Gastrocnemius medialis (tissue), 4 donors: ENCODE measurements around the gene MAS1L. TPM values are rescaled to one million over a fixed set of nuclear protein-coding genes. Genes with fewer than 3 reads are reported as not detected.

Experiments
- ATAC-seq, 2 donors: fragments of 150-250 bp; one replicate each; pipeline ENCODE4 v1.9.1; 2016
- DNase-seq, 2 donors: peaks; one replicate each; pipeline ENCODE4 v3.0.0-alpha.2; 2019
- H3K27ac ChIP-seq, 4 donors: fragments of 200-600 bp; sonication (generic); 1 replicate in 1 of 4; 2 replicates in 3 of 4; pipeline ENCODE4 v1.5.1; 2016 to 2018; ENCODE audit warnings: mild to moderate bottlenecking in 2 of 4, moderate library complexity in 1 of 4
- H3K27me3 ChIP-seq, 3 donors: fragments of 200-600 bp; sonication (generic) in 2 of 3; 1 replicate in 1 of 3; 2 replicates in 2 of 3; pipeline versions ENCODE4 v1.5.1 to v1.6.0; 2016 to 2019; ENCODE audit warnings: mild to moderate bottlenecking in 1 of 3, moderate library complexity in 1 of 3
- H3K36me3 ChIP-seq, 2 donors: fragments of 200-600 bp; sonication (generic) in 1 of 2; one replicate each; pipeline ENCODE4 v1.5.1; 2017 to 2018
- H3K4me1 ChIP-seq, 2 donors: fragments of 200-600 bp; sonication (generic) in 1 of 2; one replicate each; pipeline ENCODE4 v1.5.1; 2016 to 2017; ENCODE audit warnings: mild to moderate bottlenecking in 2 of 2
- H3K4me3 ChIP-seq, 4 donors: fragments of 200-600 bp; sonication (generic) in 3 of 4; 1 replicate in 1 of 4; 2 replicates in 3 of 4; pipeline ENCODE4 v1.5.1; 2016 to 2019; ENCODE audit warnings: mild to moderate bottlenecking in 2 of 4
- H3K9me3 ChIP-seq, 3 donors: fragments of 200-600 bp; sonication (generic) in 2 of 3; 1 replicate in 1 of 3; 2 replicates in 2 of 3; pipeline ENCODE4 v1.5.1; 2016 to 2019
- POLR2A ChIP-seq, 2 donors: fragments of 450-650 bp; IDR thresholded peaks; one replicate each; pipeline ENCODE4 v1.6.1; 2017; ENCODE audit warnings: antibody characterized with exemption in 2 of 2, mild to moderate bottlenecking in 2 of 2, moderate library complexity in 2 of 2
- in situ Hi-C, 4 donors: fragments of 200-750 bp; cut with MboI; loops; one replicate each; pipeline versions ENCODE4 v1.15.0 to v1.8.0; 2017; ENCODE audit warnings: low sequenced_read_pairs in 4 of 4
- intact Hi-C: fragments of 100-400 bp; cut with DNase I; formaldehyde crosslinking; loops from one replicate; pipeline ENCODE4 v1.15.1; 2023; ENCODE audit warnings: low total_unique reads
- total RNA-seq, 4 donors: library from RNA; depleted of rRNA; stranded (reverse); fragments of >200 nt; gene quantifications; one replicate each; pipeline versions ENCODE4 v1.1.0 to v1.2.3, GENCODE V29; 2016
- TF ChIP-seq, protein P1 (sequence below), 5 experiments: fragments of 450-650 bp in 3 of 5; fragments of 200-600 bp in 2 of 5; sonication (generic) in 2 of 5; IDR thresholded peaks in 4 of 5; conservative IDR thresholded peaks in 1 of 5; 1 replicate in 4 of 5; 2 replicates in 1 of 5; pipeline ENCODE4 v1.5.1; 2016 to 2019; ENCODE audit warnings: antibody characterized with exemption in 5 of 5, mild to moderate bottlenecking in 3 of 5, moderate library complexity in 3 of 5

Gene MAS1L
- total RNA-seq, 4 donors from 2014 or later, result not detected

- ATAC-seq, result no peak
- in situ Hi-C loops (no loop called here), intact Hi-C loops (no loop called here)
- Histone ChIP-seq H3K9me3 (no peaks in the 10 kb centered on the region), H3K36me3 (no peaks in the 10 kb centered on the region), H3K27me3 (no peaks in the 10 kb centered on the region), H3K4me1 (no peaks in the 10 kb centered on the region), H3K4me3 (no peak overlapping the region), H3K27ac (no peak overlapping the region)
- no peak for TF ChIP-seq POLR2A (IDR thresholded peaks at IDR 0.05)
- TF ChIP-seq, protein P1, sequence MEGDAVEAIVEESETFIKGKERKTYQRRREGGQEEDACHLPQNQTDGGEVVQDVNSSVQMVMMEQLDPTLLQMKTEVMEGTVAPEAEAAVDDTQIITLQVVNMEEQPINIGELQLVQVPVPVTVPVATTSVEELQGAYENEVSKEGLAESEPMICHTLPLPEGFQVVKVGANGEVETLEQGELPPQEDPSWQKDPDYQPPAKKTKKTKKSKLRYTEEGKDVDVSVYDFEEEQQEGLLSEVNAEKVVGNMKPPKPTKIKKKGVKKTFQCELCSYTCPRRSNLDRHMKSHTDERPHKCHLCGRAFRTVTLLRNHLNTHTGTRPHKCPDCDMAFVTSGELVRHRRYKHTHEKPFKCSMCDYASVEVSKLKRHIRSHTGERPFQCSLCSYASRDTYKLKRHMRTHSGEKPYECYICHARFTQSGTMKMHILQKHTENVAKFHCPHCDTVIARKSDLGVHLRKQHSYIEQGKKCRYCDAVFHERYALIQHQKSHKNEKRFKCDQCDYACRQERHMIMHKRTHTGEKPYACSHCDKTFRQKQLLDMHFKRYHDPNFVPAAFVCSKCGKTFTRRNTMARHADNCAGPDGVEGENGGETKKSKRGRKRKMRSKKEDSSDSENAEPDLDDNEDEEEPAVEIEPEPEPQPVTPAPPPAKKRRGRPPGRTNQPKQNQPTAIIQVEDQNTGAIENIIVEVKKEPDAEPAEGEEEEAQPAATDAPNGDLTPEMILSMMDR (IDR thresholded peaks at IDR 0.05 in 4 of 5, conservative IDR thresholded peaks at IDR 0.05 in 1 of 5), result no peak
- no peak for DNase-seq
Measured at GRCh38 chr6:29486577-29486976, 1.2 kb downstream of the MAS1L start.

- intact Hi-C loops, result no loop called here
- ATAC-seq (no peak), DNase-seq (no peak)
- Histone ChIP-seq H3K4me1 (no peaks in the 10 kb centered on the region), H3K9me3 (no peaks in the 10 kb centered on the region), H3K27ac (no peak overlapping the region), H3K4me3 (no peak overlapping the region), H3K36me3 (no peaks in the 10 kb centered on the region), H3K27me3 (no peaks in the 10 kb centered on the region)
- in situ Hi-C loops, result no loop called here
- no peak for TF ChIP-seq POLR2A (IDR thresholded peaks at IDR 0.05)
Measured at GRCh38 chr6:29483735-29484134, 4.0 kb downstream of the MAS1L start.

DNA sequence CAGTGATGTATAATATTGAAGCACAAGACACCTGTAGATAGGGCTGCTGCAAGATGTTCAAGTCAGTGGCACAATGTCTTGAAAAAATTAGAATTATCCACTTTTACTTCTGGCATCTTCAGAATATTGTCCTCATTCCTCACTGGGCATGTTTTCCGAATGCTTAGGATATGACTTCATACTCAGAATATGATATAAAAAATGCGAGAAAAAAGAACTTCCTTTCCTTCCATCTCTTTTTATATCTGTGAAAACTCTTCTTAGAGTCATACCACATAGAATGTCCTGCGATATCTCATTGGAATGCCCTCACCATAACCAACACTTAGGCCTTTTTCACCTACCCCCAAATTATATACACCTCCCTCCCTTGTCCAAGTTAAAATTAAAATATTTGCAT is 4.6 kb downstream of the MAS1L start:
- in situ Hi-C loops (no loop called here), intact Hi-C loops (no loop called here)
- ATAC-seq, result no peak
- Histone ChIP-seq H3K4me3 (no peak overlapping the region), H3K27ac (no peak overlapping the region), H3K9me3 (no peaks in the 10 kb centered on the region), H3K27me3 (no peaks in the 10 kb centered on the region), H3K4me1 (no peaks in the 10 kb centered on the region), H3K36me3 (no peaks in the 10 kb centered on the region)
- no peak for TF ChIP-seq POLR2A (IDR thresholded peaks at IDR 0.05)
- no peak for DNase-seq

- TF ChIP-seq, protein P1 (IDR thresholded peaks at IDR 0.05 in 4 of 5, conservative IDR thresholded peaks at IDR 0.05 in 1 of 5), result no peak
- no peak for TF ChIP-seq POLR2A (IDR thresholded peaks at IDR 0.05)
- no peaks in the 10 kb centered on the region for H3K9me3 ChIP-seq
- no peak overlapping the region for H3K27ac ChIP-seq
- no peak overlapping the region for H3K4me3 ChIP-seq
- no peaks in the 10 kb centered on the region for H3K27me3 ChIP-seq
- intact Hi-C loops, result no loop called here
- H3K36me3 ChIP-seq, result no peaks in the 10 kb centered on the region
- DNase-seq, result no peak
- in situ Hi-C loops, result no loop called here
- no peaks in the 10 kb centered on the region for H3K4me1 ChIP-seq
- no peak for ATAC-seq
Measured at GRCh38 chr6:29479560-29479959, 8.2 kb downstream of the MAS1L start.

- Histone ChIP-seq H3K4me1 (no peaks in the 10 kb centered on the region), H3K36me3 (no peaks in the 10 kb centered on the region), H3K27me3 (no peaks in the 10 kb centered on the region), H3K4me3 (no peak overlapping the region), H3K27ac (no peak overlapping the region), H3K9me3 (no peaks in the 10 kb centered on the region)
- in situ Hi-C loops, result no loop called here
- TF ChIP-seq, protein P1 (IDR thresholded peaks at IDR 0.05 in 4 of 5, conservative IDR thresholded peaks at IDR 0.05 in 1 of 5), result no peak
- TF ChIP-seq POLR2A (IDR thresholded peaks at IDR 0.05), result no peak
- ATAC-seq, result no peak
- DNase-seq, result no peak
- intact Hi-C loops, result no loop called here
Measured at GRCh38 chr6:29478740-29479139, 9.0 kb downstream of the MAS1L start.

GRCh38 chr6:29477923-29478450 is 9.8 kb downstream of the MAS1L start:
- no peak for TF ChIP-seq POLR2A (IDR thresholded peaks at IDR 0.05)
- TF ChIP-seq, protein P1 (IDR thresholded peaks at IDR 0.05 in 4 of 5, conservative IDR thresholded peaks at IDR 0.05 in 1 of 5), result no peak
- no peak for DNase-seq
- in situ Hi-C loops (no loop called here), intact Hi-C loops (no loop called here)
- no peak overlapping the region for H3K4me3 ChIP-seq
- H3K27ac ChIP-seq, result no peak overlapping the region
- H3K4me1 ChIP-seq, result no peaks in the 10 kb centered on the region
- ATAC-seq, result no peak
- H3K27me3 ChIP-seq, result no peaks in the 10 kb centered on the region
- no peaks in the 10 kb centered on the region for H3K36me3 ChIP-seq
- no peaks in the 10 kb centered on the region for H3K9me3 ChIP-seq
